ENCODE results near the gene PCSK5.

PCSK5 gene

DNA sequence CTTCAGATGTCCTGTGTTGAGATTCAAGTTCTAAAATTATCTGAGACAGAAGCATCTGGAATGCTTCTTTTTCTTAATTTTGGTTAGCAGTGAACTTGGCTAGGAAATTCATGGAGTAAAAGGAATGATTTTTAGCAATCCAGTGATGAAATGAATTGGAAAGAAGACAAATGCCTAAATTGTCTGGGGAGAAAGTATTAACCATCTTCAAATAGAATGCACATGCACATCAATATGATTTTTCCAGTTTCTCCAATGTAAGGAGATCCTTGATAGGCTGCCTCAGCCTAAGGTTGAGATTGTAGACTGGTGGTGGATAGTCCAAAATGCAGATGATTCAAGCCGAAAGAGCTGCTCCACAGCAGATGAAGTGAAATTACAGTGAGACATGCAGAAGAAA, 106.7 kb downstream of the PCSK5 start:
- TF ChIP-seq MAX (IDR thresholded peaks at IDR 0.05) (no peak), TCF12 (IDR thresholded peaks at IDR 0.05; ENCODE audit: low read depth) (no peak), EP300 (IDR thresholded peaks at IDR 0.05; ENCODE audit: borderline replicate concordance) (no peak), REST (IDR thresholded peaks at IDR 0.05; ENCODE audit: low read depth) (no peak), RAD21 (IDR thresholded peaks at IDR 0.05; ENCODE audit: low read depth) (no peak), CREB1 (IDR thresholded peaks at IDR 0.05; ENCODE audit: low read depth) (no peak)

DNA sequence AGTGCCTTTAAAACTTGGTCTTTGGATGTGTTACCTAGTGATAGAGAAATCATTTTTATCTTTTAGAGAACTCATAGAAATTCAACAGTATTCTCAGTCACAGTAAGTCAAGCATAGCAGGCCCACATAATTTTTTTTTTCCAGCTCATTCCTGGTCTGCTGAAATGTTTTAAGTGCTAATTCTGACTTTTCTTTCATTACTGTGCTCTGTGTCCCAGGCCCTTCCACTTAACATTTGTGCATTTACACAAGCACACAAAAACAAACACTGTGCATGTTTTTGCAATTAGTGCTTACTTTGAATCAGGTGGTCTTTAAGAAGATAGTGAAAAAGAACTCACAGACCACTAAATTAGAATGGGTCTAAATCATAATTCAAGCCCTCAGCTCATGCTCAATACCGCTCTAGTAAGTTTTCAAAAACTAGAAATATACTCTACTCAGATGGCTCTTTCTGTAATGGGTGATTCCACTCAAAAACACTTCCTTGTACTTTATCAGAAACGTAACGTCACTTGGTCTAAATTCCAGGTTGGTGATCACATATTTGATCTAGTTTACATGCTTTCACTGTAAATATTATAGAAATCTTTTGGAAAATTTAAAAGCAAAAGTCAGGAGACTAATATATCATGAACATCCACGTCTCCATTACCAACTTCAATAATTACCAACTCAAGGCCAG, 107.8 kb downstream of the PCSK5 start:
- TF ChIP-seq TAF1 (IDR thresholded peaks at IDR 0.05; ENCODE audit: low read depth) (no peak), CEBPB (IDR thresholded peaks at IDR 0.05) (no peak), REST (IDR thresholded peaks at IDR 0.05; ENCODE audit: low read depth) (no peak), NFIC (IDR thresholded peaks at IDR 0.05) (no peak), MAX (IDR thresholded peaks at IDR 0.05) (no peak), RAD21 (IDR thresholded peaks at IDR 0.05; ENCODE audit: low read depth) (no peak), CREB1 (IDR thresholded peaks at IDR 0.05; ENCODE audit: low read depth) (no peak), USF1 (IDR thresholded peaks at IDR 0.05) (no peak), YY1 (IDR thresholded peaks at IDR 0.05; ENCODE audit: low read depth) (no peak), EP300 (IDR thresholded peaks at IDR 0.05; ENCODE audit: borderline replicate concordance) (no peak), FOXM1 (IDR thresholded peaks at IDR 0.05; ENCODE audit: borderline replicate concordance, low read depth) (no peak), TEAD4 (IDR thresholded peaks at IDR 0.05) (no peak), ZBTB7A (IDR thresholded peaks at IDR 0.05; ENCODE audit: low read depth) (no peak), TCF12 (IDR thresholded peaks at IDR 0.05; ENCODE audit: low read depth) (no peak), EGR1 (IDR thresholded peaks at IDR 0.05) (no peak)

GRCh38 chr9:76001459-76001858, 111.0 kb downstream of the PCSK5 start:
- TF ChIP-seq TCF12 (IDR thresholded peaks at IDR 0.05; ENCODE audit: low read depth) (no peak), EP300 (IDR thresholded peaks at IDR 0.05; ENCODE audit: borderline replicate concordance) (no peak), CREB1 (IDR thresholded peaks at IDR 0.05; ENCODE audit: low read depth) (no peak), MAX (IDR thresholded peaks at IDR 0.05) (no peak), CEBPB (IDR thresholded peaks at IDR 0.05) (no peak), YY1 (IDR thresholded peaks at IDR 0.05; ENCODE audit: low read depth) (no peak), TAF1 (IDR thresholded peaks at IDR 0.05; ENCODE audit: low read depth) (no peak), RAD21 (IDR thresholded peaks at IDR 0.05; ENCODE audit: low read depth) (no peak), TEAD4 (IDR thresholded peaks at IDR 0.05) (no peak), FOXM1 (IDR thresholded peaks at IDR 0.05; ENCODE audit: borderline replicate concordance, low read depth) (no peak), REST (IDR thresholded peaks at IDR 0.05; ENCODE audit: low read depth) (no peak), ZBTB7A (IDR thresholded peaks at IDR 0.05; ENCODE audit: low read depth) (no peak), USF1 (IDR thresholded peaks at IDR 0.05) (no peak), NFIC (IDR thresholded peaks at IDR 0.05) (no peak), EGR1 (IDR thresholded peaks at IDR 0.05) (no peak)

GRCh38 chr9:76003041-76003440, 112.6 kb downstream of the PCSK5 start:
- TF ChIP-seq NFIC (IDR thresholded peaks at IDR 0.05): no peak
- no peak for TF ChIP-seq TEAD4 (IDR thresholded peaks at IDR 0.05)
- TF ChIP-seq ZBTB7A (IDR thresholded peaks at IDR 0.05; ENCODE audit: low read depth): no peak
- no peak for TF ChIP-seq EGR1 (IDR thresholded peaks at IDR 0.05)
- no peak for TF ChIP-seq MAX (IDR thresholded peaks at IDR 0.05)
- TF ChIP-seq EP300 (IDR thresholded peaks at IDR 0.05; ENCODE audit: borderline replicate concordance): no peak
- TF ChIP-seq RAD21 (IDR thresholded peaks at IDR 0.05; ENCODE audit: low read depth): no peak

Data from Ishikawa (cell line).